ENCODE measurements around the gene MR1. TPM values are rescaled to one million over a fixed set of nuclear protein-coding genes. Genes with fewer than 3 reads are reported as not detected.

Gene MR1
- total and polyA plus RNA-seq, 2 of the 13 experiments (the other 11 are each of a cell fraction or from before 2014, with no cell fraction given): 7.7 to 10.4 TPM

DNA sequence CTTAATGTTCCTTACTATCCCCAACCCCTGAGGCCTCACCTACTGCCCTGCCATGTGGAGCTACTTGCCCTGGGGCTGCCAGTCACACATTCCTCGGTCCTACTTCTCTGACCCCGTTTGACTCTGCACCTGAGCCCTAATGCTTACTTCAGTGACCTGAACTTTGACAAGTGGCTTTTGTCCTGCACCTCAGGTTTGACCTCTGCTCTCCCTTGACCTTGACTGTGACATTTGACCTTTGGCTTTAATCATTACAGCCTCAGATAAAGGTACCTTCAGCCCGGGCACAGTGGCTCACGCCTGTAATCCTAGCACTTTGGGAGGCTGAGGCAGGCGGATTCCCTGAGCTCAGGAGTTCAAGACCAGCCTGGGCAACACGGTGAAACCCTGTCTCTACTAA lies 22.8 kb downstream of the MR1 start:
- Histone ChIP-seq H3K4me3 (replicated peaks in 1 of 3; ENCODE audit: insufficient read depth in 1 of 3, low read depth in 2 of 3, low read length in 3 of 3) (no peak overlapping the region), H3K36me3 (replicated peaks in 1 of 2; ENCODE audit: control insufficient read depth in 1 of 2, insufficient read depth in 2 of 2, low read length in 2 of 2) (no peaks in the 10 kb centered on the region), H4K20me1 (ENCODE audit: insufficient read depth, low read length) (no peaks in the 10 kb centered on the region), H3K4me2 (ENCODE audit: low read depth, low read length) (no peak overlapping the region), H3K9ac (ENCODE audit: insufficient read depth, low read depth, low read length) (no peak overlapping the region), H3K27ac (ENCODE audit: extremely low read length, insufficient read depth, low read length) (no peak overlapping the region), H3K4me1 (ENCODE audit: insufficient read depth, low read length) (no peaks in the 10 kb centered on the region), H3K79me2 (ENCODE audit: insufficient read depth, low read length) (no peaks in the 10 kb centered on the region), H2AFZ (ENCODE audit: low read length) (no peak overlapping the region), H3K27me3 (ENCODE audit: control insufficient read depth in 1 of 2, insufficient read depth in 2 of 2, low read length in 2 of 2) (no peaks in the 10 kb centered on the region), H3K9me3 (ENCODE audit: low read length) (no peaks in the 10 kb centered on the region)
- FAIRE-seq (no peak), DNase-seq (ENCODE audit: low spot score) (no peak), ATAC-seq (no peak)
- ChIA-PET CTCF (ENCODE audit: low intra/inter-chr PET ratio, low total read pairs) (no interaction called here), POLR2A (no interaction called here)
- BruUV-seq (replicated peaks): no TSS peak
- intact Hi-C loops (cut with micrococcal nuclease; ENCODE audit: unreplicated experiment): no loop called here
- in situ Hi-C loops (cut with HindIII; ENCODE audit: extremely low pct_ligation_motif_present, low pct_unique_long_range_greater_than_20kb): no loop called here
- WGBS (ENCODE audit: low lambda C conversion rate): 66% methylated on average over 5 of the region's 6 CpGs
- TF ChIP-seq RXRA (CRISPR knock-in tag; IDR thresholded peaks at IDR 0.05) (0 out of 2 replicates have a peak, but pooled peaks have one; percentile 28), SRSF1 (optimal IDR thresholded peaks at IDR 0.05; ENCODE audit: low read depth, low read length) (no peak), SNRNP70 (IDR thresholded peaks at IDR 0.05; ENCODE audit: low read depth, low read length) (no peak), NR2C2 (CRISPR knock-in tag; IDR thresholded peaks at IDR 0.05; ENCODE audit: borderline replicate concordance) (peak; percentile 42; the same call in 1 of the 2 replicates), ZHX1 (CRISPR knock-in tag; IDR thresholded peaks at IDR 0.05; ENCODE audit: low read depth) (no peak), ZNF251 (CRISPR knock-in tag; IDR thresholded peaks at IDR 0.05) (no peak), PRDM10 (CRISPR knock-in tag; IDR thresholded peaks at IDR 0.05; ENCODE audit: low read depth) (no peak)
- TF ChIP-seq, protein P1, sequence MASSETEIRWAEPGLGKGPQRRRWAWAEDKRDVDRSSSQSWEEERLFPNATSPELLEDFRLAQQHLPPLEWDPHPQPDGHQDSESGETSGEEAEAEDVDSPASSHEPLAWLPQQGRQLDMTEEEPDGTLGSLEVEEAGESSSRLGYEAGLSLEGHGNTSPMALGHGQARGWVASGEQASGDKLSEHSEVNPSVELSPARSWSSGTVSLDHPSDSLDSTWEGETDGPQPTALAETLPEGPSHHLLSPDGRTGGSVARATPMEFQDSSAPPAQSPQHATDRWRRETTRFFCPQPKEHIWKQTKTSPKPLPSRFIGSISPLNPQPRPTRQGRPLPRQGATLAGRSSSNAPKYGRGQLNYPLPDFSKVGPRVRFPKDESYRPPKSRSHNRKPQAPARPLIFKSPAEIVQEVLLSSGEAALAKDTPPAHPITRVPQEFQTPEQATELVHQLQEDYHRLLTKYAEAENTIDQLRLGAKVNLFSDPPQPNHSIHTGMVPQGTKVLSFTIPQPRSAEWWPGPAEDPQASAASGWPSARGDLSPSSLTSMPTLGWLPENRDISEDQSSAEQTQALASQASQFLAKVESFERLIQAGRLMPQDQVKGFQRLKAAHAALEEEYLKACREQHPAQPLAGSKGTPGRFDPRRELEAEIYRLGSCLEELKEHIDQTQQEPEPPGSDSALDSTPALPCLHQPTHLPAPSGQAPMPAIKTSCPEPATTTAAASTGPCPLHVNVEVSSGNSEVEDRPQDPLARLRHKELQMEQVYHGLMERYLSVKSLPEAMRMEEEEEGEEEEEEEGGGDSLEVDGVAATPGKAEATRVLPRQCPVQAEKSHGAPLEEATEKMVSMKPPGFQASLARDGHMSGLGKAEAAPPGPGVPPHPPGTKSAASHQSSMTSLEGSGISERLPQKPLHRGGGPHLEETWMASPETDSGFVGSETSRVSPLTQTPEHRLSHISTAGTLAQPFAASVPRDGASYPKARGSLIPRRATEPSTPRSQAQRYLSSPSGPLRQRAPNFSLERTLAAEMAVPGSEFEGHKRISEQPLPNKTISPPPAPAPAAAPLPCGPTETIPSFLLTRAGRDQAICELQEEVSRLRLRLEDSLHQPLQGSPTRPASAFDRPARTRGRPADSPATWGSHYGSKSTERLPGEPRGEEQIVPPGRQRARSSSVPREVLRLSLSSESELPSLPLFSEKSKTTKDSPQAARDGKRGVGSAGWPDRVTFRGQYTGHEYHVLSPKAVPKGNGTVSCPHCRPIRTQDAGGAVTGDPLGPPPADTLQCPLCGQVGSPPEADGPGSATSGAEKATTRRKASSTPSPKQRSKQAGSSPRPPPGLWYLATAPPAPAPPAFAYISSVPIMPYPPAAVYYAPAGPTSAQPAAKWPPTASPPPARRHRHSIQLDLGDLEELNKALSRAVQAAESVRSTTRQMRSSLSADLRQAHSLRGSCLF (CRISPR knock-in tag; IDR thresholded peaks at IDR 0.05; ENCODE audit: borderline replicate concordance): no peak
- TF ChIP-seq, protein P2, sequence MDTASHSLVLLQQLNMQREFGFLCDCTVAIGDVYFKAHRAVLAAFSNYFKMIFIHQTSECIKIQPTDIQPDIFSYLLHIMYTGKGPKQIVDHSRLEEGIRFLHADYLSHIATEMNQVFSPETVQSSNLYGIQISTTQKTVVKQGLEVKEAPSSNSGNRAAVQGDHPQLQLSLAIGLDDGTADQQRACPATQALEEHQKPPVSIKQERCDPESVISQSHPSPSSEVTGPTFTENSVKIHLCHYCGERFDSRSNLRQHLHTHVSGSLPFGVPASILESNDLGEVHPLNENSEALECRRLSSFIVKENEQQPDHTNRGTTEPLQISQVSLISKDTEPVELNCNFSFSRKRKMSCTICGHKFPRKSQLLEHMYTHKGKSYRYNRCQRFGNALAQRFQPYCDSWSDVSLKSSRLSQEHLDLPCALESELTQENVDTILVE (CRISPR knock-in tag; IDR thresholded peaks at IDR 0.05): no peak
- TF ChIP-seq, protein P3, sequence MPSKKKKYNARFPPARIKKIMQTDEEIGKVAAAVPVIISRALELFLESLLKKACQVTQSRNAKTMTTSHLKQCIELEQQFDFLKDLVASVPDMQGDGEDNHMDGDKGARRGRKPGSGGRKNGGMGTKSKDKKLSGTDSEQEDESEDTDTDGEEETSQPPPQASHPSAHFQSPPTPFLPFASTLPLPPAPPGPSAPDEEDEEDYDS (CRISPR knock-in tag; IDR thresholded peaks at IDR 0.05): no peak
